Endothelial cell of umbilical vein (primary cell): Measurements from ENCODE around the gene QPCTL. TPM values are rescaled to one million over a fixed set of nuclear protein-coding genes. Genes with fewer than 3 reads are reported as not detected.

Source experiments
- BruUV-seq: library from RNA; stranded (reverse); fragments of 400-500 nt; replicated peaks from 2 replicates; lab custom pipeline; 2021; lab: Mats Ljungman, UMichigan
- CTCF ChIA-PET: fragments of 300-600, 350-600 bp; sonication (Branson Sonifier 250); formaldehyde crosslinking; loops from one replicate; lab custom pipeline; 2021; ENCODE audit warnings: antibody characterized with exemption, inconsistent platforms; lab: Charles Lee
- POLR2A ChIA-PET: fragments of 300-600, 350-600 bp; sonication (Branson Sonifier 250); formaldehyde crosslinking; loops from one replicate; lab custom pipeline; 2021; ENCODE audit warnings: antibody characterized with exemption, inconsistent platforms; lab: Charles Lee
- DNase-seq: peaks from one replicate; pipeline ENCODE4 v3.0.0-alpha.2; 2011; ENCODE audit warnings: low read depth, low spot score
- FAIRE-seq: peaks from 2 replicates; lab custom pipeline; 2011; peaks lifted over from hg19 to GRCh38; lab: Jason Lieb, UNC
- H2AFZ ChIP-seq: 2 replicates; pipeline ENCODE4 v1.6.0; 2012; ENCODE audit warnings: low read depth, low read length, control low read depth, inconsistent platforms
- H3K27ac ChIP-seq: 2 replicates; pipeline ENCODE4 v1.5.1; 2011; ENCODE audit warnings: low read depth, mild to moderate bottlenecking, control low read depth, low read length, moderate library complexity; ENCODE audit not compliant: insufficient read depth
- H3K27me3 ChIP-seq, 2 experiments: 2 replicates each; pipeline versions ENCODE4 v1.6.0 to v1.6.1; 2011; ENCODE audit warnings: low read length in 2 of 2, mixed read lengths in 1 of 2; ENCODE audit not compliant: control insufficient read depth in 2 of 2, insufficient read depth in 2 of 2
- H3K36me3 ChIP-seq, 2 experiments: 2 replicates in 1 of 2; 3 replicates in 1 of 2; pipeline ENCODE4 v1.5.1; 2011; ENCODE audit warnings: low read length in 2 of 2, mild to moderate bottlenecking in 1 of 2, moderate library complexity in 1 of 2; ENCODE audit not compliant: control insufficient read depth in 2 of 2, insufficient read depth in 2 of 2; ENCODE audit errors: extremely low read depth in 1 of 2
- H3K4me1 ChIP-seq: 3 replicates; pipeline ENCODE4 v1.5.1; 2011; ENCODE audit warnings: mild to moderate bottlenecking, low read length; ENCODE audit not compliant: control insufficient read depth, insufficient read depth; ENCODE audit errors: extremely low read depth
- H3K4me2 ChIP-seq: 2 replicates; pipeline ENCODE4 v1.6.1; 2011; ENCODE audit warnings: low read length, control low read depth, mixed read lengths; ENCODE audit not compliant: insufficient read depth
- H3K4me3 ChIP-seq, 3 experiments: fragments of 200-600 bp in 1 of 3; sonication (generic), shearing (Covaris generic) in 1 of 3; replicated peaks in 1 of 3; 2 replicates each; pipeline ENCODE4 v1.5.1; 2011 to 2016; ENCODE audit warnings: control low read depth in 3 of 3, low read length in 3 of 3, mild to moderate bottlenecking in 2 of 3, inconsistent platforms in 1 of 3, low read depth in 1 of 3, moderate library complexity in 1 of 3; ENCODE audit not compliant: insufficient read depth in 1 of 3
- H3K79me2 ChIP-seq: 2 replicates; pipeline ENCODE4 v1.6.0; 2012; ENCODE audit warnings: low read length, inconsistent platforms; ENCODE audit not compliant: control insufficient read depth, insufficient read depth
- H3K9ac ChIP-seq: replicated peaks from 2 replicates; pipeline ENCODE3; 2011; ENCODE audit warnings: low read length, control low read depth; ENCODE audit not compliant: insufficient read depth; ENCODE audit errors: extremely low read depth
- H3K9me1 ChIP-seq: replicated peaks from 3 replicates; pipeline ENCODE4 v1.6.0; 2011; ENCODE audit warnings: mild to moderate bottlenecking, low read length; ENCODE audit not compliant: control insufficient read depth, insufficient read depth; ENCODE audit errors: extremely low read depth
- H3K9me3 ChIP-seq: replicated peaks from 2 replicates; pipeline ENCODE4 v1.5.1; 2012; ENCODE audit warnings: low read length, inconsistent platforms; ENCODE audit not compliant: control insufficient read depth, insufficient read depth
- H4K20me1 ChIP-seq: replicated peaks from 2 replicates; pipeline ENCODE3; 2011; ENCODE audit warnings: mild to moderate bottlenecking, low read length; ENCODE audit not compliant: control insufficient read depth, insufficient read depth; ENCODE audit errors: extremely low read depth
- EZH2 ChIP-seq: IDR thresholded peaks from 2 replicates; pipeline ENCODE4 v1.6.1; 2012; ENCODE audit warnings: borderline replicate concordance, low read depth, mild to moderate bottlenecking, moderate library complexity, low read length, inconsistent platforms; ENCODE audit not compliant: severe bottlenecking
- FOS ChIP-seq: IDR thresholded peaks from 2 replicates; pipeline ENCODE4 v1.6.1; 2011; ENCODE audit warnings: mild to moderate bottlenecking, low read length, moderate library complexity, borderline replicate concordance; ENCODE audit not compliant: insufficient read depth
- GATA2 ChIP-seq: IDR thresholded peaks from 2 replicates; pipeline ENCODE4 v1.7.0; 2011; ENCODE audit warnings: low read depth, mild to moderate bottlenecking, moderate library complexity, mixed read lengths, low read length; ENCODE audit not compliant: insufficient read length, insufficient read depth
- MYC ChIP-seq: IDR thresholded peaks from one replicate; pipeline ENCODE4 v1.6.1; 2011; ENCODE audit warnings: mild to moderate bottlenecking, low read depth, low read length
- POLR2A ChIP-seq: IDR thresholded peaks from 2 replicates; pipeline ENCODE4 v1.6.1; 2012; ENCODE audit warnings: low read depth, mild to moderate bottlenecking, control low read depth, low read length
- POLR2AphosphoS5 ChIP-seq: IDR thresholded peaks from 2 replicates; pipeline ENCODE4 v1.6.1; 2012; ENCODE audit warnings: low read depth, mild to moderate bottlenecking, control low read depth, low read length, moderate library complexity; ENCODE audit not compliant: insufficient read depth
- dilution Hi-C: fragments of 300-500 bp; cut with MboI; formaldehyde crosslinking; loops from one replicate; pipeline ENCODE4 v1.15.0; 2019; ENCODE audit warnings: low sequenced_read_pairs; ENCODE audit not compliant: extremely low pct_ligation_motif_present
- intact Hi-C: fragments of 100-400 bp; cut with micrococcal nuclease; formaldehyde crosslinking; loops from one replicate; pipeline ENCODE4 v1.10.0; 2022
- polyA plus RNA-seq, 4 experiments: library from polyadenylated mRNA; depleted of rRNA in 3 of 4; stranded (reverse) in 3 of 4; unstranded in 1 of 4; fragments of >200 nt; gene quantifications; 2 replicates each; pipeline versions ENCODE4 v1.2.1 to v1.2.3, GENCODE V29; 2011 to 2012; ENCODE audit warnings: missing spikeins in 1 of 4
- total RNA-seq: library from RNA; stranded (reverse); gene quantifications from 2 replicates; pipeline ENCODE4 v1.2.3, GENCODE V29; 2021
- TF ChIP-seq, protein P1 (sequence below), 2 donors: IDR thresholded peaks; 1 replicate in 1 of 2; 2 replicates in 1 of 2; pipeline ENCODE4 v1.5.1; 2011; ENCODE audit warnings: low read length in 2 of 2, mild to moderate bottlenecking in 2 of 2, moderate library complexity in 2 of 2, control low read depth in 1 of 2, inconsistent platforms in 1 of 2, low read depth in 1 of 2; ENCODE audit not compliant: insufficient read depth in 1 of 2; ENCODE audit errors: extremely low read depth in 1 of 2
- TF ChIP-seq, protein P2 (sequence below): IDR thresholded peaks from 2 replicates; pipeline ENCODE4 v1.6.1; 2011; ENCODE audit not compliant: insufficient read depth, insufficient read length

Gene QPCTL
- total and polyA plus RNA-seq, 2 donors (not counting 3 experiments of a cell fraction or from before 2014, with no cell fraction given): 17.6 to 22.5 TPM

DNA sequence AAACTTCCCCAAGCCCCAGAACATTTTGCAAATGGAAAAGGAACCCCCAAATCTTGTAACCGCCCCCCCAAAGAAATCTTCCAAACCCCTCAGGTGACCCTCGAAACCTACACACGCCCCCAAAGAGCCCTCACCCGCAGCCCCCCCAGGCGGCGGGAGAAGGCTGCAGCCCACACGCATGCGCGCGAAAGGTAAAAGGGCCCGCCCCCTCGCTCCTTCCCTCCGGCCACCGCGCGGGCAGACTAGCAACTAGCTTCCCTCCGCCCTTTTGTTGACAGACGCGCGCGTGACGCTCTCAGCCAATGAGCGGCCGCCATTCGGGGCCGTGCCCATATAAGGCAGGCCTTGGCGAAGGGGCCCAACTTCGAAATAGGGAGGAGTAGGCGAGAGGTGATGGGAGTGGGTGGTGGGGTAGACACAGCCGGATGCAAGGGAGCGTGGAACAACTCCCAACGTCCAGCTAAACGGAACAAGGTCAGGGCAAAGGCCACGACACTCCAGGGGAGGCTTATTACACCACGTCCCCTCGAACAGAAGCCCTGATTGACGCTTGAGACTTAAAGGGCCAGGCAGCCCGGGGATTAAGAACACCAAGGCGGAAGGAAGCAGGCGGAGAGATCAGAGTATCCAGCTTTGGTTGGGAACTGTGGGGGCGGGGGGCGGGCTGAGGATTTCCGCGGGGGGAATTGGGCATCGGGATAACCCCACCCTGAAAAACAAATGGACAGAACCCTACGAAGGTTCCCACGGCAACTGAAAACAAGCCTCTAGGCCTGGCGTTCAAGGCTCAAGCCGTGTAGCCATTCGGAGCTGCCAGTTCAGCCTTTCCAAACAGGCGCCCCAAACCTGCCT, 24.9 kb downstream of the QPCTL start:
- H3K9ac ChIP-seq: peak overlapping the region; percentile 76
- H2AFZ ChIP-seq: peak overlapping the region; percentile 54
- ChIA-PET CTCF (interaction anchor here (0.6 to 3.7 kb wide), 16 partner anchors 12 to 278 kb away, joined by 3 to 51 read pairs (median 4); partner anchors contain the start of genes DMPK, DMWD, FBXO46 and QPCTL), POLR2A (interaction anchor here (0.6 to 2.2 kb wide), 7 partner anchors 10 to 151 kb away, joined by 3 to 24 read pairs (median 4); partner anchors contain the start of genes FBXO46, QPCTL, SIX5 and SNRPD2)
- H3K27ac ChIP-seq: peak overlapping the region; percentile 43
- dilution Hi-C loops (no loop called here), intact Hi-C loops (loop anchor here (1.0 kb wide), 2 partner anchors 25 to 52 kb away; partner anchors contain the start of genes QPCTL and SIX5)
- FAIRE-seq: peak; percentile 96
- H3K4me1 ChIP-seq: peaks cover 20% of the 10 kb centered on the region
- no peaks in the 10 kb centered on the region for H3K9me3 ChIP-seq
- H3K4me2 ChIP-seq: peak overlapping the region; percentile 98
- no peaks in the 10 kb centered on the region for H3K27me3 ChIP-seq
- peaks cover 0 to 9% of the 10 kb centered on the region in 2 experiments for H3K36me3 ChIP-seq
- TSS peak; percentile 86 for BruUV-seq
- no peak for TF ChIP-seq MYC
- no peak for TF ChIP-seq GATA2
- no peak for TF ChIP-seq EZH2
- TF ChIP-seq POLR2AphosphoS5: peak; percentile 85
- peak; percentile 4 for TF ChIP-seq FOS
- TF ChIP-seq, protein P1, sequence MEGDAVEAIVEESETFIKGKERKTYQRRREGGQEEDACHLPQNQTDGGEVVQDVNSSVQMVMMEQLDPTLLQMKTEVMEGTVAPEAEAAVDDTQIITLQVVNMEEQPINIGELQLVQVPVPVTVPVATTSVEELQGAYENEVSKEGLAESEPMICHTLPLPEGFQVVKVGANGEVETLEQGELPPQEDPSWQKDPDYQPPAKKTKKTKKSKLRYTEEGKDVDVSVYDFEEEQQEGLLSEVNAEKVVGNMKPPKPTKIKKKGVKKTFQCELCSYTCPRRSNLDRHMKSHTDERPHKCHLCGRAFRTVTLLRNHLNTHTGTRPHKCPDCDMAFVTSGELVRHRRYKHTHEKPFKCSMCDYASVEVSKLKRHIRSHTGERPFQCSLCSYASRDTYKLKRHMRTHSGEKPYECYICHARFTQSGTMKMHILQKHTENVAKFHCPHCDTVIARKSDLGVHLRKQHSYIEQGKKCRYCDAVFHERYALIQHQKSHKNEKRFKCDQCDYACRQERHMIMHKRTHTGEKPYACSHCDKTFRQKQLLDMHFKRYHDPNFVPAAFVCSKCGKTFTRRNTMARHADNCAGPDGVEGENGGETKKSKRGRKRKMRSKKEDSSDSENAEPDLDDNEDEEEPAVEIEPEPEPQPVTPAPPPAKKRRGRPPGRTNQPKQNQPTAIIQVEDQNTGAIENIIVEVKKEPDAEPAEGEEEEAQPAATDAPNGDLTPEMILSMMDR (IDR thresholded peaks at IDR 0.05; ENCODE audit: extremely low read depth in 1 of 2, insufficient read depth in 1 of 2, low read depth in 1 of 2, low read length in 2 of 2): peak in 1 of 2 donors; percentile 33
- TF ChIP-seq, protein P2, sequence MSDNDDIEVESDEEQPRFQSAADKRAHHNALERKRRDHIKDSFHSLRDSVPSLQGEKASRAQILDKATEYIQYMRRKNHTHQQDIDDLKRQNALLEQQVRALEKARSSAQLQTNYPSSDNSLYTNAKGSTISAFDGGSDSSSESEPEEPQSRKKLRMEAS: peak; percentile 84
- no peak for TF ChIP-seq POLR2A
- peak; percentile 100 for DNase-seq
- peaks cover 25% of the 10 kb centered on the region for H3K79me2 ChIP-seq
- H3K4me3 ChIP-seq: peak overlapping the region; percentile 54 to 93 (median 61)
- H3K9me1 ChIP-seq: no peaks in the 10 kb centered on the region
- H4K20me1 ChIP-seq: no peaks in the 10 kb centered on the region
